Stimulated activated CD8-positive, alpha-beta memory T cell treated with anti-CD3 and anti-CD28 coated beads, Interleukin-12 subunit alpha, Interleukin-12 subunit beta, amount 100 ng/mL, for 1 hour (primary cell): Measurements from ENCODE around the gene ABCC4.
"Not testable (repeated sequence)": the region's sequence is repeated elsewhere in the genome, so short reads cannot be mapped to it uniquely, and the experiment has no call there.

ENCODE experiments used
- DNase-seq: peaks from one replicate; pipeline ENCODE4 v3.0.0-alpha.2; 2020; ENCODE audit warnings: low read depth

Gene ABCC4

GRCh38 chr13:95298971-95299621 lies 2.2 kb downstream of the ABCC4 start:
- no peak for DNase-seq

- no peak for DNase-seq
Observed at GRCh38 chr13:95298169-95298965, 2.9 kb downstream of the ABCC4 start.

GRCh38 chr13:95296326-95296925 lies 4.8 kb downstream of the ABCC4 start:
- DNase-seq, result no peak

GRCh38 chr13:95295026-95295425 lies 6.2 kb downstream of the ABCC4 start:
- DNase-seq, result no peak

- no peak for DNase-seq
Observed at GRCh38 chr13:95292622-95293021, 8.6 kb downstream of the ABCC4 start.

DNA sequence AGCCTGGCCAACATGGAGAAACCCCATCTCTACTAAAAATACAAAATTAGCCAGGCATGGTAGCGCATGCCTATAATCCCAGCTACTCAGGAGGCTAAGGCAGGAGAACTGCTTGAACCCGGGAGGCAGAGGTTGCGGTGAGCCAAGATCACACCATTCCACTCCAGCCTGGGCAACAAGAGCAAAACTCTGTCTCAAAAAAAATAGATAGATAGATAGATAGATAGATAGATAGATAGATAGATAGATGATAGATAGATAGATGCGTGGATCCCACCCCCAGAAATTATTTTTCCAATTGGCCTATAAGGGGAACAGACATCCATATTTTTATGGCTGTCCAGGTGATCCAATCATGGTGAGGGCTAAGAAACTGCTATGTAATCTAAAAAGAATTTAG lies 11.3 kb downstream of the ABCC4 start:
- not testable (repeated sequence) for DNase-seq

DNA sequence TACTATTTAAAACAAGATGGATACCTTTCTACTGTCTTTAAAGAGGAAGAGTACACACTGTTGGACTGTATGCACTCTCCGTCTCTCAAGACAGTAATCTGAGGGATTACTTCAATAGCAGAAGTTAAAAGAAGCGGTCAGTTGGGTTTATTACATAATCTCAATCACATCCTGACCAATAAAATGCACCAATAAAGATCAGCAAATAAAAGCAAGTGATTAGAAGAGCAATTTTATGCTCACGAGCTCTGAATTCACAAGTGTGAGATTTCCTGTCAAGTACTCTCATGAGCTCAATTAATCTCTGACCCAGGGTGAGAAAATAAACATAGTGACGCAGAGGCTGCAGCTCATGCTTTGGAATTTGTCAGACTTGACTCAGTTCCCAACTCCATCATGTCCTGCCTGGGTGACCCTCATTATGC lies 12.2 kb downstream of the ABCC4 start:
- DNase-seq, result no peak

DNA sequence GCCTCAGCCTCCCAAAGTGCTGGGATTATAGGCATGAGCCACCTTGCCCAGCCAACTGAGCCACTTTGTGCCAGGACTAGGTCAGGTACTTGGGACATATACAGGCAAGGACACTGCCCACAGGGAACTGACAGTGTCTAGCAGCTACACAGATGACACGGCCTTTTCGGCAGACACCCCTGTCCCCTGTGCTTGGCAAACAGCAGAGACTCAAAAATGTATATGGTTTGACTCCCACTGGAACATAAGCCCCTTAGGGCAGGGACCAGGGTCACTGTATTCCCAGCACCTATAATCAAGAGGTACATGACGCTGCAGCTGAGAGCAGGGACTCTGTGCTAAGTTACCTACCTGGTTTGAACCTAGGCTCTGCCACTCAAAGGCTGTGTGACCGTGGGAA lies 16.8 kb downstream of the ABCC4 start:
- no peak for DNase-seq

- no peak for DNase-seq
Observed at GRCh38 chr13:95279016-95279415, 22.2 kb downstream of the ABCC4 start.

DNA sequence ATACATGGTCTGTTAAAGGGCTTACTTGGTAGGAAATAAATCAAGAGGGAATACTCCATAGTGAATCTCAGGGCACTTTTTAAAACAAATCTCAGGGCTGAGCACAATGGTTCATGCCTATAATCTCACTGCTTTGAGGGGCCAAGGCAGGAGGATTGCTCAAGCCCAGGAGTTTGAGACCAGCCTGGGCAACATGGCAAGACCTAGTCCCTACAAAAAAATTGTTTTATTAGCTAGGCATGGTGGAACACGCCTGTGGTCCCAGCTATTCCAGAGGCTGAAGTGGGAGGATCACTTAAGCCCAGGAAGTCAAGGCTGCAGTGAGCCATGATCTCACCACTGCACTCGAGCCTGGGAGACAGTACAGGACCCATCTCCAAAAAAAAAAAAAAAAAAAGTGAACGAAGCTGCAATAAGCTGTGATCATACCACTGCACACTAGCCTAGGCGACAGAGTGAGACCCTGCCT lies 25.2 kb downstream of the ABCC4 start:
- no peak for DNase-seq

GRCh38 chr13:95275322-95276036 lies 25.8 kb downstream of the ABCC4 start:
- no peak for DNase-seq

- not testable (repeated sequence) for DNase-seq
Observed at GRCh38 chr13:95273592-95274132, 27.6 kb downstream of the ABCC4 start.

GRCh38 chr13:95272076-95272475 lies 29.2 kb downstream of the ABCC4 start:
- not testable (repeated sequence) for DNase-seq

- no peak for DNase-seq
Observed at GRCh38 chr13:95269756-95270155, 31.5 kb downstream of the ABCC4 start.

- not testable (repeated sequence) for DNase-seq
Observed at GRCh38 chr13:95268343-95269065, 32.7 kb downstream of the ABCC4 start.

DNA sequence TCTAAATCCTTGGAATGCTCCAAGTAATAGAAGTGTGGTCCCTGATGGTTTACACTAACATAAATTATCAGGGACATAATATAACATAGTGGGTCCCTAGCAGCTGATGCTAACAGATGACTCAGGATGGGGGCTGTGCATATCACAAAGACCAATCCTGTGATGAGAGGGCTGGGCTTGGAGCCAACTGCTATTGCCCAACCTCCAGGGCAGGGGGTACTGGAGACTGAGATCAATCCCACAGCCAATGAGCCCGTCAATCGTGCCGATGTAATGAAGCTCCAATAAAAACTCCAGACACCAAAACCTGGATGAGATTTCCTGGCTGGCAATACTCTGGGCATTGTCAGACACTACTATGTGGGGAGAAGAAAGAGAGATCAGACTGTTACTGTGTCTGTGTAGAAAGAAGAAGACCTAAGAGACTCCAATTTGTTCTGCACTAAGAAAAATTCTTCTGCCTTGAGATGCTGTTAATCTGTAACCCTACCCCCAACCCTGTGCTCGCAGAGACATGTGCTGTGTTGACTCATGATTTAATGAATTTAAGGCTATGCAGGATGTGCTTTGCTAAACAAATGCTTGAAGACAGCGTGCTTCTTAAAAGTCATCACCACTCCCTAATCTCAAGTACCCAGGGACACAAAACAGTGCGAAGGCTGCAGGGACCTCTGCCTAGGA lies 33.4 kb downstream of the ABCC4 start:
- no peak for DNase-seq

- DNase-seq, result no peak
Observed at GRCh38 chr13:95264225-95264624, 37.0 kb downstream of the ABCC4 start.

GRCh38 chr13:95262837-95263384 lies 38.3 kb downstream of the ABCC4 start:
- no peak for DNase-seq

- DNase-seq, result no peak
Observed at GRCh38 chr13:95261956-95262355, 39.3 kb downstream of the ABCC4 start.

DNA sequence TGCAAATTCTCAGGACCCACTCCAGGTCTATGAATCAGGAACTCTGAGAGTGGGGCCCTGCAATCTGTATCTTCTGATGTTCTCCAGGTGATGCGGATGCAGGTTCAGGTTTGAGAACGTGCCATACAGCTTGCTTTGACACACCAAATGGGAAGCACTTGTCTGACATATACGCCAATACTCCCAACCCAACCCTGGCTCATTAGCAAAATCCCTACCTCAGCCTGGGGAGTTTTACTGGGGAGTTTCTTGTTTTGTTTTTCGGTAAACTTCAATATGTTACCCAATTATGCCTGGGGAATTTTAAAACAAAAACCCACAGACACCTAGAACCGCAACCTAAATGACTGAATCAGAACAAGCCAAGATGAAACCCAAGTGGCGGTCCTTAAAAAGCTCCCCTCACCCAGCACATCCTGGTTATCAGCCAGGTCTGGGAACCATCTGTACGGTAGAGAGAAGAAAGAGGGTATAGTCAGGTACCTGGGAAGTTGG lies 41.2 kb downstream of the ABCC4 start:
- no peak for DNase-seq
